Left lung (tissue), 10 donors: ENCODE measurements around the gene ANKS1B. TPM values are rescaled to one million over a fixed set of nuclear protein-coding genes. Genes with fewer than 3 reads are reported as not detected.

Source experiments
- ATAC-seq: fragments of 200-7000 bp; cut with Tn5 transposase; one replicate; pipeline ENCODE4 v1.9.1; 2020; ENCODE audit warnings: moderate library complexity
- DNase-seq, 4 donors: peaks; one replicate each; pipeline ENCODE4 v3.0.0-alpha.2; 2013 to 2020
- H3K27ac ChIP-seq, 2 donors: fragments of 200-600 bp; sonication (generic) in 1 of 2; one replicate each; pipeline versions ENCODE4 v1.5.0 to v1.8.0; 2020 to 2021
- H3K27me3 ChIP-seq, 2 donors: fragments of 200-600 bp; sonication (generic) in 1 of 2; one replicate each; pipeline versions ENCODE4 v1.5.0 to v1.8.0; 2020 to 2021
- H3K36me3 ChIP-seq, 2 donors: fragments of 200-600 bp; sonication (generic) in 1 of 2; one replicate each; pipeline versions ENCODE4 v1.5.0 to v1.8.0; 2020 to 2021
- H3K4me1 ChIP-seq, 2 donors: fragments of 200-600 bp; one replicate each; pipeline ENCODE4 v1.8.0; 2021
- H3K4me3 ChIP-seq, 2 donors: fragments of 200-600 bp; sonication (generic) in 1 of 2; one replicate each; pipeline versions ENCODE4 v1.5.0 to v1.8.0; 2020 to 2021; ENCODE audit warnings: mild to moderate bottlenecking in 1 of 2
- H3K9me3 ChIP-seq, 2 donors: fragments of 200-600 bp; sonication (generic) in 1 of 2; one replicate each; pipeline versions ENCODE4 v1.5.0 to v1.8.0; 2020 to 2021
- intact Hi-C, 2 donors: fragments of 100-400 bp; cut with DNase I; formaldehyde crosslinking; loops; one replicate each; pipeline versions ENCODE4 v1.11.2 to v1.14.2; 2022
- polyA plus RNA-seq, 6 donors: library from polyadenylated mRNA; unstranded; fragments of 120-200 nt; gene quantifications; one replicate each; pipeline ENCODE4 v1.2.1, GENCODE V29; 2013; ENCODE audit not compliant: insufficient read length in 6 of 6
- total RNA-seq, 2 donors: library from RNA; stranded (reverse); fragmentation: NEBNext Ultra II Directional; extraction: Animal tissue kit (Norgen Biotek cat#: 25700); gene quantifications; one replicate each; pipeline ENCODE4 v1.2.1, GENCODE V29; 2021
- TF ChIP-seq, protein P1 (sequence below), 2 donors: fragments of 200-600 bp; sonication (generic) in 1 of 2; IDR thresholded peaks; one replicate each; pipeline versions ENCODE4 v1.5.0 to v1.8.0; 2021; ENCODE audit warnings: antibody characterized with exemption in 2 of 2
- donor health status: DM: no; HTN: yes; CAD: no.
- donor health status: DM: no; HTN: no; CAD: no.

Gene ANKS1B
- total and polyA plus RNA-seq, 8 donors: 4.9 to 31.8 (median 14.9) TPM

DNA sequence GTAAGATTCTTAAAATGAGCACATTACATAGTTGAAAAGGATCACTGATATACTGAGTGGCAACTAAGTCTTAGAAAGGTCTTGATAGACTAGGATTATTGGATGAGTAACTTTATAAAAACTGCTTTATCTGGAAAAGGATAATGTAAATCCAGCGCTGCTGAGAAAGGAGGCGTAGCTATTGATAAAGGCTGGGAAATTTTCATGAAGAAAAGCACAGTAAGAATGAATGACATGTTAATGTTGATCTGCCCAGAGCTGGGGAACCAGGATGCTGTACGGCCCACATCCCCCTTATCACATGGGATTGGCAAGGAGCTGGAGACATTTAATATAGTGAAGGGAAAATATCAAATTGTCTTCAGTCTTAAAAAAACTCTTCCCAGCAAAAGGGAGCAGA, 1165.7 kb downstream of the ANKS1B start:
- no peak overlapping the region for H3K27ac ChIP-seq
- peaks cover 0 to 5% of the 10 kb centered on the region in 2 donors for H3K27me3 ChIP-seq
- intact Hi-C loops: no loop called here
- no peak for DNase-seq
- no peaks in the 10 kb centered on the region for H3K9me3 ChIP-seq
- no peaks in the 10 kb centered on the region for H3K36me3 ChIP-seq
- TF ChIP-seq, protein P1, sequence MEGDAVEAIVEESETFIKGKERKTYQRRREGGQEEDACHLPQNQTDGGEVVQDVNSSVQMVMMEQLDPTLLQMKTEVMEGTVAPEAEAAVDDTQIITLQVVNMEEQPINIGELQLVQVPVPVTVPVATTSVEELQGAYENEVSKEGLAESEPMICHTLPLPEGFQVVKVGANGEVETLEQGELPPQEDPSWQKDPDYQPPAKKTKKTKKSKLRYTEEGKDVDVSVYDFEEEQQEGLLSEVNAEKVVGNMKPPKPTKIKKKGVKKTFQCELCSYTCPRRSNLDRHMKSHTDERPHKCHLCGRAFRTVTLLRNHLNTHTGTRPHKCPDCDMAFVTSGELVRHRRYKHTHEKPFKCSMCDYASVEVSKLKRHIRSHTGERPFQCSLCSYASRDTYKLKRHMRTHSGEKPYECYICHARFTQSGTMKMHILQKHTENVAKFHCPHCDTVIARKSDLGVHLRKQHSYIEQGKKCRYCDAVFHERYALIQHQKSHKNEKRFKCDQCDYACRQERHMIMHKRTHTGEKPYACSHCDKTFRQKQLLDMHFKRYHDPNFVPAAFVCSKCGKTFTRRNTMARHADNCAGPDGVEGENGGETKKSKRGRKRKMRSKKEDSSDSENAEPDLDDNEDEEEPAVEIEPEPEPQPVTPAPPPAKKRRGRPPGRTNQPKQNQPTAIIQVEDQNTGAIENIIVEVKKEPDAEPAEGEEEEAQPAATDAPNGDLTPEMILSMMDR (IDR thresholded peaks at IDR 0.05): no peak
- H3K4me1 ChIP-seq: no peaks in the 10 kb centered on the region
- ATAC-seq: no peak
- H3K4me3 ChIP-seq: no peak overlapping the region

DNA sequence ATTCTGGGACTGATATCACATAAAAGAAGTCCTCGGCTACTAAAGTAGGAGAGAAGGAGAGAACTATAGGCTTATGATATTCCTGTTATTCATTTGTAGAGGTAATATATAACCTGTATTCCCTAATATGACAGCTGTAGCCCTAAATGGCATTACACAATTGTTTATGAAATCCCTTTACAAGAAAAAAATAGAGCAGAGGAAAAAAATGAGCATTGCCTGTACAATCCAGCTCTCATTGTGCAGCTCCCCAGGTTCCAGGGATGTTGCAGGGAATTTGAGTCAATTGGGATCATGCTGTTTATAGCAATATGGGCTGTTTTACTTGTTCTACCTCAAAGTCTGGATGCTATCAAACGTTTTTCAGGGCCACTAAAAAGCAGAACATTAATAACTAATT, 1166.5 kb downstream of the ANKS1B start:
- no peak overlapping the region for H3K27ac ChIP-seq
- intact Hi-C loops: no loop called here

DNA sequence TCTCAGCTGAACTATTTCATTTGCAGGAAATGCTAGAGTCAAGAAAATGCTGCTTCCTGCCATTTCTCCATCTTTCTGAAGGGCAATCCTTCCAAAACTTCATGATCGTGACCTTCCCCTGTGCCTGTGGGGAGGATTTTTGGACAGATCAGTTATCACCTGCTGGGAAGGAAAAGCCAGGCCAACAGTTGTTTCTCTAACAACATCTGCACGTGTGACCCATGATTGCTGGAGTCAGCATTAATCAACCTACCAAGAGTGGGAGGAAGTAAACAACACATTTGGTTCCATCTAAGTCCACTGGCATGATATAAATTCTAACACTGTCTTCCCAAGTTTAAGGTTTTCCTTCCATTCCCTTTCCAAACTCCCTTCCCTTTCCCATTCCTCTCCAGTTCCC, 1167.0 kb downstream of the ANKS1B start:
- H3K36me3 ChIP-seq: no peaks in the 10 kb centered on the region
- peaks cover 0 to 5% of the 10 kb centered on the region in 2 donors for H3K27me3 ChIP-seq
- intact Hi-C loops: no loop called here
- no peak overlapping the region for H3K27ac ChIP-seq
- TF ChIP-seq, protein P1 (IDR thresholded peaks at IDR 0.05): no peak
- ATAC-seq (no peak), DNase-seq (no peak)
- no peaks in the 10 kb centered on the region for H3K9me3 ChIP-seq
- H3K4me3 ChIP-seq: no peak overlapping the region
- no peaks in the 10 kb centered on the region for H3K4me1 ChIP-seq

More for the DNA sequence above, 1166.5 kb downstream of the ANKS1B start:
- H3K27me3 ChIP-seq: peaks cover 0 to 5% of the 10 kb centered on the region in 2 donors
- H3K4me3 ChIP-seq: no peak overlapping the region
- DNase-seq: no peak
- TF ChIP-seq, protein P1 (IDR thresholded peaks at IDR 0.05): no peak
- no peaks in the 10 kb centered on the region for H3K4me1 ChIP-seq
- ATAC-seq: no peak
- H3K9me3 ChIP-seq: no peaks in the 10 kb centered on the region
- H3K36me3 ChIP-seq: no peaks in the 10 kb centered on the region

DNA sequence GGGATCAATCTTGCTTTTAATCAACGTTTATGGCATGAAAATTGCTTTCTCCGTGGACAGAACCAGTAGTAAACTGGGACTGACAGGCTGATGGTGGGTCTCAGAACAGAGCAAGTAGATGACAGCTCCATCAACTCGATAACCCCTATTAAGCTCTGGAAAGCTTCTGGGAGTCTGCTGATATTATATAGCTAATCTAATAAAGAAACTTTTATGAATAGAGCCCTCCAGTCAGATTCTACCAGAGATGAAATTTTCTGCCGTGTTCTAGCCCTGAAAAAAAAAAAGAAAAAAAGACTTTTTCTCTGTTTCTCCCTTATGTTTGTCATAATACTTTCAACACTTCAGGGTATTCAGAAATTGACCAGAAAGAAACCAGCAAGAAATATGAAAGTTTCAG, 1168.0 kb downstream of the ANKS1B start:
- TF ChIP-seq, protein P1 (IDR thresholded peaks at IDR 0.05): no peak
- intact Hi-C loops: no loop called here
- Histone ChIP-seq H3K9me3 (no peaks in the 10 kb centered on the region), H3K27ac (no peak overlapping the region), H3K27me3 (peaks cover 0 to 5% of the 10 kb centered on the region in 2 donors), H3K4me1 (no peaks in the 10 kb centered on the region), H3K4me3 (no peak overlapping the region), H3K36me3 (no peaks in the 10 kb centered on the region)
- no peak for ATAC-seq
- no peak for DNase-seq

DNA sequence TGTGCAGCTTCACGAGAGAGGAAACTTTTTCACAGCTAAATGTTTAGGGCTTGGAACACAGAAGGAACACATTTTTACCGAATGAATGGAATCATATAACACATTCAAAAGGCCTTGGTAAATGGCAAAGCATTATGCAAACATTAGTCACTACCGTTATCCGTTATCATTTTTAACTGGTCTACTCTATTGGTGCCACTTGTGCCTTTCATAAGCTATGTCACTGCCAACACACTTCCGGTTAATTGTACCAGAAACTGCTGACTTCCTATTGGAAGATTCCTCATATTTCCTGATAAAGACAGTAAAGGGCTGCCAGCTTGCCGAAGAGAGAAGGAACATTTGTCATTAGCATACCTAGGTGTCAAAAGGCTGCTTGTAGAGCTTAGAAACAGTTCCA, 1170.5 kb downstream of the ANKS1B start:
- ATAC-seq (no peak), DNase-seq (no peak)
- Histone ChIP-seq H3K4me1 (no peaks in the 10 kb centered on the region), H3K27ac (no peak overlapping the region), H3K4me3 (no peak overlapping the region), H3K27me3 (peaks cover 0 to 10% of the 10 kb centered on the region in 2 donors), H3K36me3 (no peaks in the 10 kb centered on the region), H3K9me3 (no peaks in the 10 kb centered on the region)
- TF ChIP-seq, protein P1 (IDR thresholded peaks at IDR 0.05): no peak
- intact Hi-C loops: no loop called here
